C1 segment of cervical spinal cord (tissue), 14 donors: ENCODE results near the gene PMEL.
"Not testable (repeated sequence)": the region's sequence is repeated elsewhere in the genome, so short reads cannot be mapped to it uniquely, and the experiment has no call there.

Experiments used
- DNase-seq, 14 donors: peaks; one replicate each; lab custom pipeline; 2025; lab: John Stamatoyannopoulos, UW

The PMEL gene

GRCh38 chr12:55925870-55926737 lies 39.7 kb downstream of the PMEL start:
- DNase-seq = no peak

- no peak for DNase-seq
These were observed 40.5 kb downstream of the PMEL start for GRCh38 chr12:55925371-55925770.

GRCh38 chr12:55923648-55924047 lies 42.2 kb downstream of the PMEL start:
- DNase-seq = not testable (repeated sequence)

GRCh38 chr12:55922126-55922525 lies 43.7 kb downstream of the PMEL start:
- no peak for DNase-seq

GRCh38 chr12:55919032-55919431 lies 46.8 kb downstream of the PMEL start:
- not testable (repeated sequence) for DNase-seq

- no peak for DNase-seq
These were observed 50.4 kb downstream of the PMEL start for GRCh38 chr12:55915482-55915859.

- no peak for DNase-seq
These were observed 52.9 kb downstream of the PMEL start for GRCh38 chr12:55912908-55913307.

GRCh38 chr12:55909513-55909884 lies 56.3 kb downstream of the PMEL start:
- no peak for DNase-seq

- DNase-seq = no peak
These were observed 56.9 kb downstream of the PMEL start for GRCh38 chr12:55908726-55909512.

- no peak for DNase-seq
These were observed 59.8 kb downstream of the PMEL start for GRCh38 chr12:55906056-55906455.
